Measurements from ENCODE around the gene MSANTD2.

MSANTD2 gene

GRCh38 chr11:124835918-124836317 is 35.7 kb upstream of the MSANTD2 start:
- Histone ChIP-seq H3K27me3 (ENCODE audit: insufficient read depth, poor library complexity, severe bottlenecking) (peaks cover 49% of the 10 kb centered on the region), H3K27ac (replicated peaks) (no peak overlapping the region), H3K4me3 (replicated peaks; ENCODE audit: insufficient read depth, low read length) (no peak overlapping the region)
- DNase-seq (ENCODE audit: low read depth in 1 of 2, low spot score in 1 of 2): no peak
- TF ChIP-seq GABPA (IDR thresholded peaks at IDR 0.05; ENCODE audit: low read depth) (no peak), POLR2AphosphoS5 (IDR thresholded peaks at IDR 0.05; ENCODE audit: low read depth) (no peak), SPI1 (IDR thresholded peaks at IDR 0.05; ENCODE audit: borderline replicate concordance, low read depth) (no peak)
- TF ChIP-seq, protein P1, sequence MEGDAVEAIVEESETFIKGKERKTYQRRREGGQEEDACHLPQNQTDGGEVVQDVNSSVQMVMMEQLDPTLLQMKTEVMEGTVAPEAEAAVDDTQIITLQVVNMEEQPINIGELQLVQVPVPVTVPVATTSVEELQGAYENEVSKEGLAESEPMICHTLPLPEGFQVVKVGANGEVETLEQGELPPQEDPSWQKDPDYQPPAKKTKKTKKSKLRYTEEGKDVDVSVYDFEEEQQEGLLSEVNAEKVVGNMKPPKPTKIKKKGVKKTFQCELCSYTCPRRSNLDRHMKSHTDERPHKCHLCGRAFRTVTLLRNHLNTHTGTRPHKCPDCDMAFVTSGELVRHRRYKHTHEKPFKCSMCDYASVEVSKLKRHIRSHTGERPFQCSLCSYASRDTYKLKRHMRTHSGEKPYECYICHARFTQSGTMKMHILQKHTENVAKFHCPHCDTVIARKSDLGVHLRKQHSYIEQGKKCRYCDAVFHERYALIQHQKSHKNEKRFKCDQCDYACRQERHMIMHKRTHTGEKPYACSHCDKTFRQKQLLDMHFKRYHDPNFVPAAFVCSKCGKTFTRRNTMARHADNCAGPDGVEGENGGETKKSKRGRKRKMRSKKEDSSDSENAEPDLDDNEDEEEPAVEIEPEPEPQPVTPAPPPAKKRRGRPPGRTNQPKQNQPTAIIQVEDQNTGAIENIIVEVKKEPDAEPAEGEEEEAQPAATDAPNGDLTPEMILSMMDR (IDR thresholded peaks at IDR 0.05; ENCODE audit: insufficient read depth, low read length): no peak
- TF ChIP-seq, protein P2, sequence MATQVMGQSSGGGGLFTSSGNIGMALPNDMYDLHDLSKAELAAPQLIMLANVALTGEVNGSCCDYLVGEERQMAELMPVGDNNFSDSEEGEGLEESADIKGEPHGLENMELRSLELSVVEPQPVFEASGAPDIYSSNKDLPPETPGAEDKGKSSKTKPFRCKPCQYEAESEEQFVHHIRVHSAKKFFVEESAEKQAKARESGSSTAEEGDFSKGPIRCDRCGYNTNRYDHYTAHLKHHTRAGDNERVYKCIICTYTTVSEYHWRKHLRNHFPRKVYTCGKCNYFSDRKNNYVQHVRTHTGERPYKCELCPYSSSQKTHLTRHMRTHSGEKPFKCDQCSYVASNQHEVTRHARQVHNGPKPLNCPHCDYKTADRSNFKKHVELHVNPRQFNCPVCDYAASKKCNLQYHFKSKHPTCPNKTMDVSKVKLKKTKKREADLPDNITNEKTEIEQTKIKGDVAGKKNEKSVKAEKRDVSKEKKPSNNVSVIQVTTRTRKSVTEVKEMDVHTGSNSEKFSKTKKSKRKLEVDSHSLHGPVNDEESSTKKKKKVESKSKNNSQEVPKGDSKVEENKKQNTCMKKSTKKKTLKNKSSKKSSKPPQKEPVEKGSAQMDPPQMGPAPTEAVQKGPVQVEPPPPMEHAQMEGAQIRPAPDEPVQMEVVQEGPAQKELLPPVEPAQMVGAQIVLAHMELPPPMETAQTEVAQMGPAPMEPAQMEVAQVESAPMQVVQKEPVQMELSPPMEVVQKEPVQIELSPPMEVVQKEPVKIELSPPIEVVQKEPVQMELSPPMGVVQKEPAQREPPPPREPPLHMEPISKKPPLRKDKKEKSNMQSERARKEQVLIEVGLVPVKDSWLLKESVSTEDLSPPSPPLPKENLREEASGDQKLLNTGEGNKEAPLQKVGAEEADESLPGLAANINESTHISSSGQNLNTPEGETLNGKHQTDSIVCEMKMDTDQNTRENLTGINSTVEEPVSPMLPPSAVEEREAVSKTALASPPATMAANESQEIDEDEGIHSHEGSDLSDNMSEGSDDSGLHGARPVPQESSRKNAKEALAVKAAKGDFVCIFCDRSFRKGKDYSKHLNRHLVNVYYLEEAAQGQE (IDR thresholded peaks at IDR 0.05; ENCODE audit: insufficient replicate concordance, low read depth): no peak

GRCh38 chr11:124834526-124835180 is 34.4 kb upstream of the MSANTD2 start:
- Histone ChIP-seq H3K4me3 (replicated peaks; ENCODE audit: insufficient read depth, low read length) (no peak overlapping the region), H3K27me3 (ENCODE audit: insufficient read depth, poor library complexity, severe bottlenecking) (peaks cover 37% of the 10 kb centered on the region), H3K27ac (replicated peaks) (no peak overlapping the region)
- no peak for DNase-seq (ENCODE audit: low read depth in 1 of 2, low spot score in 1 of 2)
- TF ChIP-seq POLR2AphosphoS5 (IDR thresholded peaks at IDR 0.05; ENCODE audit: low read depth): no peak
- no peak for TF ChIP-seq GABPA (IDR thresholded peaks at IDR 0.05; ENCODE audit: low read depth)
- TF ChIP-seq, protein P2 (IDR thresholded peaks at IDR 0.05; ENCODE audit: insufficient replicate concordance, low read depth): no peak
- TF ChIP-seq, protein P1 (IDR thresholded peaks at IDR 0.05; ENCODE audit: insufficient read depth, low read length): no peak
- no peak for TF ChIP-seq SPI1 (IDR thresholded peaks at IDR 0.05; ENCODE audit: borderline replicate concordance, low read depth)

GRCh38 chr11:124832571-124832970 is 32.4 kb upstream of the MSANTD2 start:
- TF ChIP-seq SPI1 (IDR thresholded peaks at IDR 0.05; ENCODE audit: borderline replicate concordance, low read depth): no peak
- TF ChIP-seq, protein P2 (IDR thresholded peaks at IDR 0.05; ENCODE audit: insufficient replicate concordance, low read depth): no peak
- Histone ChIP-seq H3K27me3 (ENCODE audit: insufficient read depth, poor library complexity, severe bottlenecking) (peaks cover 19% of the 10 kb centered on the region), H3K4me3 (replicated peaks; ENCODE audit: insufficient read depth, low read length) (no peak overlapping the region), H3K27ac (replicated peaks) (no peak overlapping the region)
- DNase-seq (ENCODE audit: low read depth in 1 of 2, low spot score in 1 of 2): no peak
